Fibroblast of gingiva (primary cell): ENCODE data around the gene DLGAP1.

ENCODE experiments used
- DNase-seq: peaks from one replicate; pipeline ENCODE4 v3.0.0-alpha.2; 2011; ENCODE audit warnings: low read depth

Gene DLGAP1

GRCh38 chr18:3932276-3932675 is 522.8 kb downstream of the DLGAP1 start:
- no peak for DNase-seq

- DNase-seq: no peak
These were observed 523.5 kb downstream of the DLGAP1 start for GRCh38 chr18:3931542-3932112.

GRCh38 chr18:3931013-3931315 is 524.1 kb downstream of the DLGAP1 start:
- no peak for DNase-seq

GRCh38 chr18:3930126-3931012 is 524.7 kb downstream of the DLGAP1 start:
- DNase-seq: no peak

- no peak for DNase-seq
These were observed 530.7 kb downstream of the DLGAP1 start for GRCh38 chr18:3924455-3924854.

- peak; percentile 28 for DNase-seq
These were observed 531.4 kb downstream of the DLGAP1 start for GRCh38 chr18:3923750-3924149.

GRCh38 chr18:3921826-3922225 is 533.3 kb downstream of the DLGAP1 start:
- DNase-seq: no peak

GRCh38 chr18:3920832-3921231 is 534.3 kb downstream of the DLGAP1 start:
- DNase-seq: no peak

- no peak for DNase-seq
These were observed 535.6 kb downstream of the DLGAP1 start for GRCh38 chr18:3919396-3920061.

- no peak for DNase-seq
These were observed 539.0 kb downstream of the DLGAP1 start for GRCh38 chr18:3916082-3916481.

GRCh38 chr18:3914833-3915610 is 540.1 kb downstream of the DLGAP1 start:
- no peak for DNase-seq

- peak; percentile 12 for DNase-seq
These were observed 541.0 kb downstream of the DLGAP1 start for GRCh38 chr18:3914109-3914508.

GRCh38 chr18:3912705-3913104 is 542.4 kb downstream of the DLGAP1 start:
- no peak for DNase-seq

GRCh38 chr18:3911413-3911812 is 543.7 kb downstream of the DLGAP1 start:
- DNase-seq: no peak

- DNase-seq: no peak
These were observed 544.6 kb downstream of the DLGAP1 start for GRCh38 chr18:3910512-3910911.

- no peak for DNase-seq
These were observed 547.2 kb downstream of the DLGAP1 start for GRCh38 chr18:3907955-3908354.

- DNase-seq: peak; percentile 24
These were observed 548.9 kb downstream of the DLGAP1 start for GRCh38 chr18:3906116-3906750.

- peak; percentile 49 for DNase-seq
These were observed 551.8 kb downstream of the DLGAP1 start for GRCh38 chr18:3903337-3903736.

- no peak for DNase-seq
These were observed 552.4 kb downstream of the DLGAP1 start for GRCh38 chr18:3902676-3903075.

GRCh38 chr18:3901811-3902210 is 553.3 kb downstream of the DLGAP1 start:
- DNase-seq: no peak

GRCh38 chr18:3901042-3901441 is 554.1 kb downstream of the DLGAP1 start:
- no peak for DNase-seq

GRCh38 chr18:3900327-3900726 is 554.8 kb downstream of the DLGAP1 start:
- DNase-seq: no peak
